ENCODE results near the gene SNX12.

DNA sequence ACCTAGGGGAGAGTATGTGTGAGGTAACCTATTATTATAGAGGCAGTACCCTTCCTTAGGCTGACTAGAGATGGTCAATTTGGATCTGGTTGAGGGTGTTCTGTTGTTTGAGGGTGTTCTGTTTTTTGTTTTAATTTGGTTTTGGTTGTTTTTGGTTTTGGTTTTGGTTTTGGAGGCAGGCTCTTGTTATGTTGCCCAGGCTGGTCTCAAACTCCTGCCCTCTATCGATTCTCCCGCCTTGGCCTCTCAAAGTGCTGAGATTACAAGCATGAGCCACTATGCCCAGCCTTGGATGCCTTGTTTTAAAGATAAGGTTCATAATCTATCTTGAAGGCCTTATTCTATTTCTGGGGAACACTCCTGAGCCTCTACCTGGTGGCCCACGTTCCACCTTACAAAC lies 37.5 kb upstream of the SNX12 start:
- TF ChIP-seq EZH2 (IDR thresholded peaks at IDR 0.05; ENCODE audit: insufficient read depth, poor library complexity, severe bottlenecking), result no peak
- TF ChIP-seq EZH2phosphoT487 (IDR thresholded peaks at IDR 0.05; ENCODE audit: insufficient read depth, low read depth), result no peak
